H1 (cell line): ENCODE data around the gene ATP6V0D1.

Experiments used
- BACH1 ChIP-seq: IDR thresholded peaks from 2 replicates; pipeline ENCODE4 v1.6.1; 2012; ENCODE audit warnings: low read length, improper control_type of control experiment
- BCL11A ChIP-seq, 2 experiments: IDR thresholded peaks; one replicate each; pipeline ENCODE4 v1.6.1; 2011; ENCODE audit warnings: low read depth in 2 of 2, low read length in 2 of 2, mild to moderate bottlenecking in 2 of 2
- POLR2A ChIP-seq, 2 experiments: IDR thresholded peaks; 1 replicate in 1 of 2; 2 replicates in 1 of 2; pipeline ENCODE4 v1.6.1; 2011; ENCODE audit warnings: low read depth in 2 of 2, low read length in 2 of 2, mild to moderate bottlenecking in 2 of 2; ENCODE audit errors: control extremely low read depth in 1 of 2
- RAD21 ChIP-seq, 2 experiments: IDR thresholded peaks in 1 of 2; conservative IDR thresholded peaks in 1 of 2; 2 replicates each; pipeline ENCODE4 v1.6.1; 2011; ENCODE audit warnings: low read depth in 2 of 2, low read length in 2 of 2, improper control_type of control experiment in 1 of 2, inconsistent platforms in 1 of 2, mild to moderate bottlenecking in 1 of 2, moderate library complexity in 1 of 2
- SRF ChIP-seq: IDR thresholded peaks from 2 replicates; pipeline ENCODE4 v1.6.1; 2011; ENCODE audit warnings: mild to moderate bottlenecking, low read depth, low read length, moderate library complexity
- SUZ12 ChIP-seq: fragments of 200-600 bp; sonication (generic); IDR thresholded peaks from 2 replicates; pipeline ENCODE4 v1.6.1; 2012; ENCODE audit warnings: mild to moderate bottlenecking, inconsistent platforms, low read length, moderate library complexity, mixed read lengths
- TAF1 ChIP-seq: IDR thresholded peaks from 2 replicates; pipeline ENCODE4 v1.6.1; 2011; ENCODE audit warnings: mild to moderate bottlenecking, low read depth, low read length
- TCF12 ChIP-seq: IDR thresholded peaks from 2 replicates; pipeline ENCODE4 v1.6.1; 2011; ENCODE audit warnings: low read depth, mild to moderate bottlenecking, low read length
- TF ChIP-seq, protein P1 (sequence below), 3 experiments: IDR thresholded peaks; 1 replicate in 2 of 3; 2 replicates in 1 of 3; pipeline versions ENCODE4 v1.5.1 to v1.6.1; 2011; ENCODE audit warnings: low read length in 3 of 3, mild to moderate bottlenecking in 3 of 3, inconsistent platforms in 2 of 3, low read depth in 1 of 3, moderate library complexity in 1 of 3; ENCODE audit not compliant: insufficient read depth in 1 of 3; ENCODE audit errors: control extremely low read depth in 1 of 3
- TF ChIP-seq, protein P2 (sequence below): IDR thresholded peaks from 2 replicates; pipeline ENCODE4 v1.6.1; 2011; ENCODE audit warnings: low read depth, mild to moderate bottlenecking, low read length; ENCODE audit not compliant: insufficient read depth
- TF ChIP-seq, protein P3 (sequence below): IDR thresholded peaks from 2 replicates; pipeline ENCODE4 v1.6.1; 2012; ENCODE audit warnings: inconsistent platforms

- TF ChIP-seq, protein P1, sequence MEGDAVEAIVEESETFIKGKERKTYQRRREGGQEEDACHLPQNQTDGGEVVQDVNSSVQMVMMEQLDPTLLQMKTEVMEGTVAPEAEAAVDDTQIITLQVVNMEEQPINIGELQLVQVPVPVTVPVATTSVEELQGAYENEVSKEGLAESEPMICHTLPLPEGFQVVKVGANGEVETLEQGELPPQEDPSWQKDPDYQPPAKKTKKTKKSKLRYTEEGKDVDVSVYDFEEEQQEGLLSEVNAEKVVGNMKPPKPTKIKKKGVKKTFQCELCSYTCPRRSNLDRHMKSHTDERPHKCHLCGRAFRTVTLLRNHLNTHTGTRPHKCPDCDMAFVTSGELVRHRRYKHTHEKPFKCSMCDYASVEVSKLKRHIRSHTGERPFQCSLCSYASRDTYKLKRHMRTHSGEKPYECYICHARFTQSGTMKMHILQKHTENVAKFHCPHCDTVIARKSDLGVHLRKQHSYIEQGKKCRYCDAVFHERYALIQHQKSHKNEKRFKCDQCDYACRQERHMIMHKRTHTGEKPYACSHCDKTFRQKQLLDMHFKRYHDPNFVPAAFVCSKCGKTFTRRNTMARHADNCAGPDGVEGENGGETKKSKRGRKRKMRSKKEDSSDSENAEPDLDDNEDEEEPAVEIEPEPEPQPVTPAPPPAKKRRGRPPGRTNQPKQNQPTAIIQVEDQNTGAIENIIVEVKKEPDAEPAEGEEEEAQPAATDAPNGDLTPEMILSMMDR (IDR thresholded peaks at IDR 0.05; ENCODE audit: control extremely low read depth in 1 of 3, insufficient read depth in 1 of 3, low read depth in 1 of 3, low read length in 3 of 3), result no peak
- TF ChIP-seq BCL11A (IDR thresholded peaks at IDR 0.05; ENCODE audit: low read depth in 2 of 2, low read length in 2 of 2) (no peak), SRF (no peak), TAF1 (peak; percentile 49; the same call in 1 of the 2 replicates), TCF12 (no peak), POLR2A (IDR thresholded peaks at IDR 0.05; ENCODE audit: control extremely low read depth in 1 of 2, low read depth in 2 of 2, low read length in 2 of 2) (no peak), SUZ12 (no peak; the same call in 1 of the 2 replicates), BACH1 (no peak), RAD21 (IDR thresholded peaks at IDR 0.05 in 1 of 2, conservative IDR thresholded peaks at IDR 0.05 in 1 of 2; ENCODE audit: low read depth in 2 of 2, low read length in 2 of 2) (no peak)
- TF ChIP-seq, protein P2, sequence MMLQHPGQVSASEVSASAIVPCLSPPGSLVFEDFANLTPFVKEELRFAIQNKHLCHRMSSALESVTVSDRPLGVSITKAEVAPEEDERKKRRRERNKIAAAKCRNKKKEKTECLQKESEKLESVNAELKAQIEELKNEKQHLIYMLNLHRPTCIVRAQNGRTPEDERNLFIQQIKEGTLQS, result no peak
- TF ChIP-seq, protein P3, sequence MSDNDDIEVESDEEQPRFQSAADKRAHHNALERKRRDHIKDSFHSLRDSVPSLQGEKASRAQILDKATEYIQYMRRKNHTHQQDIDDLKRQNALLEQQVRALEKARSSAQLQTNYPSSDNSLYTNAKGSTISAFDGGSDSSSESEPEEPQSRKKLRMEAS, result no peak
These were observed 47.4 kb upstream of the ATP6V0D1 start, which contains the start of gene RIPOR1 for GRCh38 chr16:67528222-67528869.
